GM13977 (cell line): ENCODE measurements around the gene LGI1.
"Not testable (repeated sequence)": the region's sequence is repeated elsewhere in the genome, so short reads cannot be mapped to it uniquely, and the experiment has no call there.

Experiments
- DNase-seq: peaks from one replicate; pipeline ENCODE4 v3.0.0; 2012; ENCODE audit warnings: low spot score
- in situ Hi-C: fragments of 300-500 bp; cut with MboI; formaldehyde crosslinking; loops from one replicate; pipeline ENCODE4 v1.12.0; 2022; ENCODE audit warnings: low sequenced_read_pairs, low pct_unique_long_range_greater_than_20kb, mixed read lengths, inconsistent platforms; ENCODE audit not compliant: unreplicated experiment
- TF ChIP-seq, protein P1 (sequence below): IDR thresholded peaks from 2 replicates; pipeline ENCODE4 v1.5.1; 2012; ENCODE audit warnings: mild to moderate bottlenecking, control low read depth; ENCODE audit not compliant: insufficient read depth; ENCODE audit errors: extremely low read depth, missing control alignments

LGI1 gene

DNA sequence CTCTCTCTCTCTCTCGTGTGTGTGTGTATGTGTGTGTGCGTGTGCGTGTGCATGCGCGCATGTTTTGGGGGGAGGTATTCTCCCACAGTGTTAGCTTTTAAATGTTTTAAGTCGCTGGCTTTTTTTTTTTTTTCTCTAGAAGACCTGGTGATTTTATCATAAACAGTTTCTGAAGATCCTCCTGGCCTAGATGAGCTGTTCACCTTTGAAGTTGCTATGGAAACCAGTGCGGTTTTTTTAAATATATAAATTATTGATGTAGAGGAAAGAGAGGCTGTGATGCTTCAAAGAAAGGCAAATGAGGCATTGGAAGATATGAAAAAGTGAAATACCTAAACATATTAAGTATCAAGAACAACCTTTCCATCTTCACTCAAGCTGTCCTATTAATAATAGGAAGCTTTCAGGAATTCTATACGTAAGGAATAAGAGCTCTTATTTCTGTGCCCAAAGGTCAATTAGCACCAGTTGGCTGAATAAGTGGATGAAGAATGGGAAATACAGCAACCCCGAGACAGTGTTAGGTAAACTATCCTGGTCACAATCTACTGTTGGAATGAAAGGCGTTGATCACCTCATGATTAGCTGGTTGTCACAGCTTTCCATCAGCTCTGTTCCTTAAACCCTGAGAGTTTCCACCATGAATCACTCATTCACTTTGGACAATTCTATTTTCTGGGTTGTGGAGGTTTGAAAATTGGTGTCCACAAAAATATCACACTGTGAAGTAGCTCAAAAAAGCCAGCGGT is 69.5 kb downstream of the LGI1 start:
- TF ChIP-seq, protein P1, sequence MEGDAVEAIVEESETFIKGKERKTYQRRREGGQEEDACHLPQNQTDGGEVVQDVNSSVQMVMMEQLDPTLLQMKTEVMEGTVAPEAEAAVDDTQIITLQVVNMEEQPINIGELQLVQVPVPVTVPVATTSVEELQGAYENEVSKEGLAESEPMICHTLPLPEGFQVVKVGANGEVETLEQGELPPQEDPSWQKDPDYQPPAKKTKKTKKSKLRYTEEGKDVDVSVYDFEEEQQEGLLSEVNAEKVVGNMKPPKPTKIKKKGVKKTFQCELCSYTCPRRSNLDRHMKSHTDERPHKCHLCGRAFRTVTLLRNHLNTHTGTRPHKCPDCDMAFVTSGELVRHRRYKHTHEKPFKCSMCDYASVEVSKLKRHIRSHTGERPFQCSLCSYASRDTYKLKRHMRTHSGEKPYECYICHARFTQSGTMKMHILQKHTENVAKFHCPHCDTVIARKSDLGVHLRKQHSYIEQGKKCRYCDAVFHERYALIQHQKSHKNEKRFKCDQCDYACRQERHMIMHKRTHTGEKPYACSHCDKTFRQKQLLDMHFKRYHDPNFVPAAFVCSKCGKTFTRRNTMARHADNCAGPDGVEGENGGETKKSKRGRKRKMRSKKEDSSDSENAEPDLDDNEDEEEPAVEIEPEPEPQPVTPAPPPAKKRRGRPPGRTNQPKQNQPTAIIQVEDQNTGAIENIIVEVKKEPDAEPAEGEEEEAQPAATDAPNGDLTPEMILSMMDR = no peak
- no peak for DNase-seq
- in situ Hi-C loops = no loop called here

DNA sequence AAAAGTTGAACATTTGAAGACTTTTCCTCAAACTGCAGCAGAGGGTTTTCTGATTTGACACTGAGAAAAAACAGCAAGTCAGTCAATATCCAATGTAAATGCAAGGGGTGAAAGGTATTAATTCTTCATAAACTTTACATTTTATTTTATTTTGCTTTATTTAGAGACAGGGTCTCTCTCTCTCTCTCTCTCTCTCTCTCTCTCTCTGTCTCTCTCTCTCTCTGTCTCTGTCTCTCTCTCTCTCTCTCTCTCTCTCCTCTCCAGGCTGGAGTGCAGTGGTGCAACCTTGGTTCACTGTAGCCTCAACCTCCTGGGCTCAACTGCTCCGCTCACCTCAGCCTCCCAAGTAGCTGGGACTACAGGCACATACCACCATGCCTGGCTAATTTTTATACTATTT is 73.3 kb downstream of the LGI1 start:
- DNase-seq, in situ Hi-C loops: not testable (repeated sequence)

DNA sequence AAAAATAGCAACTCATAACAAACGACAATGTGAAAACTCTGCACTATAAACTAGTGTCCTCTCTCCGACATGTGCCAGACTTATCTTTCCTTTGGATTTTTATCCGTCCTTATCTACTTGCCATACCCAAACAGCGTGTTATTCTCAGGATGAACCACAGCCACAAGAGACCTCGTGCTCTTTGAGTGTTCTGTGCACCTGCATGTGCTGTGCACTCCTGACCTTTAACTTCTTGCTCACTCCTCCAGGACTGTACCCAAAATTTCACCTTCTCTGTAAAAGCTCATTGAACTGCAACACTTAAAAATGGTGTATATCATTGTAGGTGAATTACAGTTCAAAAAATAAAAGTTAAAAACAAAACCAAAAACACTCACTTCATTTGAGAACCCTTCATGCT is 78.0 kb downstream of the LGI1 start:
- TF ChIP-seq, protein P1 = no peak
- in situ Hi-C loops = no loop called here
- DNase-seq = no peak

DNA sequence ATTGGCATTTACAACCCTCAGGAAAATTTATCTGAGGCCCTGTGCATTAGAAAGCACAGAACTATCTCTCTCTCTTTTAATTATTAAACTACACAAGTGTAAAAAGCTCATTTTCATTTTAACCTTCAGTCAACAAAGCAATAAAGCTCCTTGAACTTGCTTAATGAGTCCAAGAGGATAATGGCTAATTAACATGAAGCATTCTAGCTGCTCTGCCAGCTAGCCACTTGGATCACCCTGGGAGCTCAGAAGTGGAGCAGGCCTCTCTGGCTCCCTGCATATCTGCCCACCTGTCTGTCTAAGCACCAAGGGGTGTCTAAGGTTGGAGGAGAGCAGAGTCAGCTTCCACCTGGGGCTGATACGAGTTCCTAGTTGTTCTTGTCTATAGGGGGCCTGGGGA is 80.1 kb downstream of the LGI1 start:
- no peak for DNase-seq
- in situ Hi-C loops = no loop called here
- TF ChIP-seq, protein P1 = no peak

DNA sequence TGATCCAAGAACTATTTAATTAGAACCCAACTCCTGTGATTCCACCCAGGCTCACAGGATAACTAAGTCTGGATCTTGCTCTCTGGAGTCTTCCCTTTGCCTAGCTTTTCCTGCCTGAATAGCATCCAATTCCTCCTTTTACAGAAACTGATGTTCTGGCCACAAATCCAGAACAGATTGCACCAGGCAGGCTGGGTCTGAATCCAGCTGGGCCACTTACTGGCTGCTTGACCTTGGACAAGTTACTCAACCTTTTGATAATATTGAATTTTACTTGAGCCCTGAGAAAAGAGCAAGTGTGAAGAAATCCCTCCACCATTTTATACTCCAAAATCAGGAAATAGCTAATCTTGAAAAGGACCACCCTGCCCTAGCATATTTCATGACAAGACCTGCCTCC is 80.5 kb downstream of the LGI1 start:
- DNase-seq = no peak
- in situ Hi-C loops = no loop called here
- TF ChIP-seq, protein P1 = no peak

DNA sequence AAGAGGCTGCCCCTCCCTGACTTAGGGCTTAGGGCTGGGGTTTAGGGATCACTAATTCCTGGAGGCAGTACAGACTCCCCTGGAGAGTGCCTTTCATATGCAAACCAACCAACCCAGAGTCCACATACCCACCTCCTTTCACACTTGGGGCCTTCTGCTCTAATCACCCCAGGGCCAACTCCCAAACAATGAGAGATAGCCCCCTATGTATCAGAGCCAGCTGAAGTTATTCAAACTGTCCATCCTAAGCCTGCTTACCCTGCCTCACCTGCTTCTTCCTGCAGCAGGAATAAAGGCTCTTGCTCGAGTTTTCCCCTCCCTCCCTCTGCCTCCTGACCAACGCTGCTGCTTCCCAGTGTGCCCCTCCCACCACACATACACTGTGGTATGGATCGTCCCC is 84.2 kb downstream of the LGI1 start:
- in situ Hi-C loops = no loop called here
- DNase-seq = no peak
- TF ChIP-seq, protein P1 = no peak

DNA sequence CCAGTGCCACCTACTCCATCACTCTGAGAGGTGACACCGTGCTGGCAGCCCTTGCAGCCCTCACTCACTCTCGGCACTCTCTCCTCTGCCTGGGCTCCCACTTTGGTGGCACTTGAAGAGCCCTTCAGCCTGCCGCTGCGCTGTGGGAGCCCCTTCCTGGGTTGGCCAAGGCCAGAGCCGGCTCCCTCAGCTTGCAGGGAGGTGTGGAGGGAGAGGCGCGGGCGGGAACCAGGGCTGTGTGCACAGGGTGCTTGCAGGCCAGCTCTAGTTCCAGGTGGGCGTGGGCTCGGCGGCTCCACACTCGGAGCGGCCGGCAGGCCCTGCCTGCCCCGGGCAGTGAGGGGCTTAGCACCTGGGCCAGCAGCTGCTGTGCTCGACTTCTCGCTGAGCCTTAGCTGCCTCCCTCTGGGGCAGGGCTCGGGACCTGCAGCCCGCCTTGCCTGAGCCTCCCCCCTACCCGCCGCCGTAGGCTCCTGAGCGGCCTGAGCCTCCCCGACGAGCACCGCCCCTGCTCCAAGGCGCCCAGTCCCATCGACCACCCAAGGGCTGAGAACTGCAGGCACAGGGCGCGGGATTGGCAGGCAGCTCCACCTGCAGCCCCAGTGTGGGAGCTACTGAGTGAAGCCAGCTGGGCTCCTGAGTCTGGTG is 87.4 kb downstream of the LGI1 start:
- TF ChIP-seq, protein P1 = no peak
- in situ Hi-C loops = no loop called here
- no peak for DNase-seq
